Fibroblast of mammary gland (primary cell): ENCODE data around the gene CALM1.
A peak's percentile ranks its signal among the peaks of the same experiment; 100 is the strongest.

Experiments
- DNase-seq: peaks from one replicate; pipeline ENCODE4 v3.0.0-alpha.2; 2010; ENCODE audit warnings: low read depth
- H3K4me3 ChIP-seq: 2 replicates; pipeline ENCODE4 v1.5.1; 2011; ENCODE audit warnings: low read depth, mild to moderate bottlenecking, low read length, moderate library complexity; ENCODE audit not compliant: control insufficient read depth
- TF ChIP-seq, protein P1 (sequence below): conservative IDR thresholded peaks from 2 replicates; pipeline ENCODE4 v1.5.1; 2011; ENCODE audit warnings: low read depth, low read length, inconsistent platforms; ENCODE audit not compliant: control insufficient read depth, insufficient read depth

CALM1 gene

DNA sequence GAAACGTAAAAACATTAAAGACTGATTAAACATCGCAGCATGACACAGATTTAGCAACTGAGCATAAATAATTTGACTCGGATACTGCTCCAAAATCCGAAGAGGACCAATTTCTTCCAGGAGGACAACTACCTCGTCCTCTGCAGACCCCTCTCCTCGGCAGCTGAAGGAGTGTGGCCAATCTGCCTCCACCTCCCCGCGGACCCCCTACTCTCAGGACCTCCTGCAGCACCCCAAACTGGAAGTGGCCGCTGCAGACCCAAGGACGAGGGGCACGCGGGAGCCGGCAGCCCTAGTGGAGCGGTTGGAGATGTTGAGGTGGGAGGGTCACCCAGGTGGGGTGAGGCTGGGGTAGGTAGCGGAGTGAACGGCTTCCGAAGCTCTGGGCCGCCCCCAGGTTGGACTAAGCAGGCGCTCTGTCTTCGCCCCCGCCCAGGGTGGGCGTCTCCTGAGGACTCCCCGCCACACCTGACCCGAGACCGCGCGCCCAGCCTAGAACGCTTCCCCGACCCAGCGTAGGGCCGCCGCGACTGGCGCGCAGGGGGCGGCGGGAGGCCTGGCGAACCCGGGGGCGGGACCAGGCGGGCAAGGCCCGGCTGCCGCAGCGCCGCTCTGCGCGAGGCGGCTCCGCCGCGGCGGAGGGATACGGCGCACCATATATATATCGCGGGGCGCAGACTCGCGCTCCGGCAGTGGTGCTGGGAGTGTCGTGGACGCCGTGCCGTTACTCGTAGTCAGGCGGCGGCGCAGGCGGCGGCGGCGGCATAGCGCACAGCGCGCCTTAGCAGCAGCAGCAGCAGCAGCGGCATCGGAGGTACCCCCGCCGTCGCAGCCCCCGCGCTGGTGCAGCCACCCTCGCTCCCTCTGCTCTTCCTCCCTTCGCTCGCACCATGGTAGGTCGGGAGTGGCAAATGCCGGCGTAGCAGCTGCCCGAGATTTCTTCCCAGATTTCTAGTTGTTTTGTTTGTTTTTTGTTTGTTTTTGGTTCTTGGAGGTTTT, at the start of gene CALM1:
Gene CALM1 (plus strand): TSS at position 689 of the 999 bp plus-strand sequence. CDS start 202 bp downstream, at position 891.
- peak within 1 kb of the TSS; percentile 81 for H3K4me3 ChIP-seq
- TF ChIP-seq, protein P1, sequence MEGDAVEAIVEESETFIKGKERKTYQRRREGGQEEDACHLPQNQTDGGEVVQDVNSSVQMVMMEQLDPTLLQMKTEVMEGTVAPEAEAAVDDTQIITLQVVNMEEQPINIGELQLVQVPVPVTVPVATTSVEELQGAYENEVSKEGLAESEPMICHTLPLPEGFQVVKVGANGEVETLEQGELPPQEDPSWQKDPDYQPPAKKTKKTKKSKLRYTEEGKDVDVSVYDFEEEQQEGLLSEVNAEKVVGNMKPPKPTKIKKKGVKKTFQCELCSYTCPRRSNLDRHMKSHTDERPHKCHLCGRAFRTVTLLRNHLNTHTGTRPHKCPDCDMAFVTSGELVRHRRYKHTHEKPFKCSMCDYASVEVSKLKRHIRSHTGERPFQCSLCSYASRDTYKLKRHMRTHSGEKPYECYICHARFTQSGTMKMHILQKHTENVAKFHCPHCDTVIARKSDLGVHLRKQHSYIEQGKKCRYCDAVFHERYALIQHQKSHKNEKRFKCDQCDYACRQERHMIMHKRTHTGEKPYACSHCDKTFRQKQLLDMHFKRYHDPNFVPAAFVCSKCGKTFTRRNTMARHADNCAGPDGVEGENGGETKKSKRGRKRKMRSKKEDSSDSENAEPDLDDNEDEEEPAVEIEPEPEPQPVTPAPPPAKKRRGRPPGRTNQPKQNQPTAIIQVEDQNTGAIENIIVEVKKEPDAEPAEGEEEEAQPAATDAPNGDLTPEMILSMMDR: no peak
- DNase-seq: peak; percentile 90

DNA sequence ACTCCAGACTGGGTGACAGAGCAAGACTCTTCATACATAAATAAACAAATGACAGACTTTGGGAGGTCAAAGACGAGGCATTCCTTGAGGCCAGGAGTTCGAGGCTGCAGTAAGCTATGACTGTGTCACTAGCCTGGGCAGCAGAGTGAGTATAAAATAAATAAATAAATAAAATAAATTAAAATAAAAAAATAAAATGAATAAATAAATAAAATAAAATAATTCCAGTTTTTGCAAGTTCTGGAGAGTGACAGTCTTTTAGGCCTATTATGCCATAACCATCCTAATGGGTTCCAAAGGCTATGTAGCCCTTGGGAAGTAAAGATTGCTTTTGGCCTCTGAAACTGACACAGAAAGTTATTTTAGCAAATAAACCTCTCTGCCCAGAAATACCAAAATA, 48.6 kb upstream of the CALM1 start:
- DNase-seq: no peak
- H3K4me3 ChIP-seq: no peak overlapping the region
- TF ChIP-seq, protein P1: no peak

DNA sequence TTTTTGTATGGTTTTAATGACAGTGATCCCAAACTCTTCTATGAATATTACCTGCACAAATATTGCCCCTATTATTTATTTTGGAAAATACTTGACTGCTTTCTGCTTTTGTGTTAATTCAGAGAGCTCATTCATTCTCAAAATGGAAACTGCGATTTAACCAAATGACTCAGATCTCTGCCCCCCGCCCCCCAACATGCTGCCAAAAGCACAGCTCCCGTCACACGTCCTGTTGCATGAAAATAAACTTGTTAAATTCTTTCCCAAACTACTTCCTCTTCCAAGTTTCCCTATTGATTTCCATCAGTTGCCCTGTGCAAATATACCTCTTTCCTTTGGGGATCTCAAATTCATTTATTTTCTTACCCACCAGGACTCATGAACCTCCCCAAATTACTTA, 47.1 kb upstream of the CALM1 start:
- no peak overlapping the region for H3K4me3 ChIP-seq
- no peak for DNase-seq
- TF ChIP-seq, protein P1: no peak

DNA sequence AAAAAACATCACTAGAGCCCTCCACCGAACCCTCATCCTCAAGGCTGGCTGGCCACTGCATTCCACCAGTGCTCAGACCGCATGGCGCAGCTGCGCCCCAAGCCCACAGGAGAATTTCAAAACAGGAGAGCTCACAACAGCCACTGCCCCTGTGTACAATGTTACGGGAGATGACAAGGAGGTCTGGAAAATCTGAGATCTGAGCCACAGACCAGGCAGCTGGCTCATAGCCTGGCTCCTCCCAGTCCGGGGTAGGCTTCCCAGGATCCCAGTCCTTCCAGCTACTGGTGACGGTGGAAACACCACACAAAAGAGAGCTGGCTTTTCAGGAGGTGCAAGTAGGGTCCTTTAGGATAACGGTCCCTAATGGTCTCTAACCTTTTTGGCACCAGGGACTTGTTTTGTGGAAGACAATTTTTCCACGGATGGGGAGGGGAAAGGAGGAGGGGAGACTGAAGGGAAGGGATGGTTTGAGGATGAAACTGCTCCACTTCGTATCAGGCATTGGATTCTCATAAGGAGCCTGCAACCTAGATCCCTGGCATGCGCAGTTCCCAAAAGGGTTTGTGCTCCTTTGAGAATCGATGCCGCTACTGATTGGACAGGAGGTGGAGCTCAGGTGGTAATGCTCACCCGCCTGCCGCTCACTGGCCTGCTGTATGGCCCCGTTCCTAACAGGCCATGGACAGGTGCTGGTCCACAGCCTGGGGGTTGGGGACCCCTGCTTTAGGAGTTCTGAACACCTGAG, 42.1 kb upstream of the CALM1 start:
- TF ChIP-seq, protein P1: no peak
- no peak overlapping the region for H3K4me3 ChIP-seq
- DNase-seq: peak; percentile 6

DNA sequence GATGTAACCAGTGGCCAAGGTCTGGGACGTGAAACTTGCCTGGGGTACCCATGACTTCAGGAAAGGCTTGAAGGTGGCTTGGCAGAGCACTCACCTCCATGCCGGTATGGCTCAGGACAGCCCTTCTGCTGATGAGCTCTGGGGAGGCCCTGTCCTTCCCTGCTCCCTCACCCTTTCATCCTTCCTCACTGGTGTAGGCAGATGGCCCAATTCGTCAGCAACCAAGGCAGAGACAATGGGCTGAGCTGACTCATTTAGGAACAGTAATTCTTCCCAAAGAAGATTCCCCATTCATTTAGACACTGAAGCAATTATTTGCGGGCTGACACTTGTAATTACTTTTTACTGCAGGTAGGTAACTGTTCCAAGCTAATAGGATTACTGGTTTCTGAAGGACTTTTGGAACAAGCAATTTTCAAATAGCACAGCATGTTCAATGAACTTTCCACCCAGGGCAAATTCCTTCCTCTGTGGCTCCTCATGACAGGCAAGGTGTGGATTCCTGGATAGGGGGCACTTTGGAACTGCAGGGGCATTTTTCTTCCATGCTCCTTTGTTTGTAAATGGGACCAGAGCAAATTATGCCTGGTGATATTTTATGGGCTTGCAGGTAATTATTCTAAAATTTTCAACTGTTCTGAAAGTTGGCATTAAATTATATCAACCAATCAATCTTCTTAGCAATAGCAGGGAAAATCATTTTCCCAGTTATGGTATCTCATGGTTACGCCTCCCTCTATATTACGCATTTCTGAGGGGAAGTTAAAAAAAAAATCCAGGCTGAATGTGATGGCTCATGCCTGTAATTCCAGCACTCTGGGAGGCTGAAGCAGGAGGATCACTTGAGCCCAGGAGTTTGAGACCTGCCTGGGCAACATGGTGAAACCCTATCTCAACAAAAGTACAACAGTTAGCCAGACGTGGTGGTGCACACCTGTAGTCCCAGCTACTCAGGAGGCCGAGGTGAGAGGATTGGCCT, 41.0 kb upstream of the CALM1 start:
- DNase-seq: peak; percentile 35
- TF ChIP-seq, protein P1: no peak
- no peak overlapping the region for H3K4me3 ChIP-seq

DNA sequence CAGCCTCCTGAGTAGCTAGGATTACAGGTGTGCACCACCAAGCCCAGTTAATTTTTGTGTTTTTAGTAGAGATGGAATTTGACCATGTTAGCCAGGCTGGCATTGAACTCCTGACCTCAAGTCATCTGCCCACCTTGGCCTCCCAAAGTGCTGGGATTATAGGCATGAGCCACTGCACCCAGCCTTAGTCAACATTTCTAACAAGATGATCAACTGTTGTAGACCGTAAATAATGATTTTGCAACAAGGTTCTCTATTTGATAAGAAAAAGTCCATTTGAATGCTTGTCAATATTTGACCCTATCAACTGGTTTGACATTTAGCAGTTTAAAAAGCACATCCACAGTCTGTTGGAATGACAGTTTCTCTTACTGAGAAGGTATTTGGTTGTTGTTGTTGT, 39.9 kb upstream of the CALM1 start:
- DNase-seq: no peak
- TF ChIP-seq, protein P1: no peak
- no peak overlapping the region for H3K4me3 ChIP-seq
